ENCODE data around the gene SLX4IP. TPM values are rescaled to one million over a fixed set of nuclear protein-coding genes. Genes with fewer than 3 reads are reported as not detected.
"Not testable (repeated sequence)": the region's sequence is repeated elsewhere in the genome, so short reads cannot be mapped to it uniquely, and the experiment has no call there.

Gene SLX4IP
- total RNA-seq, 3 donors from 2014 or later: 5.7 to 9.7 (median 7.7) TPM

DNA sequence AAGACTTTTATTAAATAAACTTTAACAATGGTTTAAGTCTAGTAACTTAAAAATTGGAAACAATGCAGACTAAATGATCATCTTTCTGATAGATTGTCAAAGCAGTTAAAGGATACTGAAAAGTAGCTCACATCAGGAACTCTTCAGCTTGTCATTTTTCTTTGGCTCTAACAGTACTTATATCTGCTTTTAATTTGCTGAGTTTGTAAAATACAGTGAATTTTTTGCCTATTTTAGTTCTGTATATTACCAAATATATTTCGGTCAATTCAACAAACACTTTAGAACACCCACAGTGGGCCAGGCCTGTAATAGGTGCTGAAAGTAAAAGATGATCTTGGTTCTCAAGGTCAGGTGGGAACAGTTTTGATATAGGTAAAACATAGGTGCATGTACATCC lies 23.4 kb upstream of the SLX4IP start:
- no peaks in the 10 kb centered on the region for H3K4me1 ChIP-seq (ENCODE audit: low read depth)
- intact Hi-C loops (cut with DNase I, micrococcal nuclease): loop anchor here in 1 of 2 donors (10.0 kb wide), 1 partner anchor 437 kb away; no protein-coding TSS in a partner anchor
- no peak for DNase-seq

DNA sequence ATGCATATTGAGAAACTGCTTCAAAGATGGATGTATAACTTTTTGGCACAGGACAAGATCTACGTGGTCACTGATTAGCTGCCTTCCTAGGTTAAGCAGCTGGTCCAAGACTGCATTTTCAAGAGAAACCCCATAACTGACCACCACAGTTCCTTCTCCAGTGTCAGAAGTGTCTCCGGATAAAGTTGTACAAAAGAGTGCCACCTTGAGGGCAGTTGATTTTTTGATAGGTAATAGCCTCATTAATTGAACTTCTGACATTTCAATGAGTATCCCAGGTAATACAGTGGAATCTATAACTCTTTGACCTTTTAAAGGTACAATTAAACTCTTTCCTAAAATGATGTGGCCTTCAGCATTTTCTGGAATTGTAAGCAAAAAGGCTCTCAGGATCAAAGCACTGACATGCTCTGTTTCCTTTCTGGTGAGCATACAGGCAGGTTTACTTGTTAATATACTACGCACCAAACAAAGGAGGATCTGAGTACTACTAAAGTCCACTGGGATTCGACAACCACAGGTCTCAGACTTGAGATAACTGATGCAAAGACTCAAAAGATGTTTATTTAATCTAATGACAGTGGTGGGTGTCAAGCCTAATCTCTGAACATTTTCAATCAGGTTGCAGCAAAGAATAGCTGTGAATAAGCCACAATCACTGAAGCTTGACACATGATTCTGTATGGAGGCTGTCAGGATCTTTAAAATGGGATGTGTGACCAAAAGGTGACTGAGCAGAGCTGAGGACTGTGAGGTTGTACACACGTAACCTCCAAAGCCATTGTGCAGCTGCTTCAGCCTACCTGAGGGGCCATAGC lies 22.3 kb upstream of the SLX4IP start:
- Histone ChIP-seq H3K9me3 (no peaks in the 10 kb centered on the region), H3K4me1 (ENCODE audit: low read depth) (no peaks in the 10 kb centered on the region), H3K4me3 (no peak overlapping the region), H3K36me3 (ENCODE audit: low read depth) (no peaks in the 10 kb centered on the region)
- TF ChIP-seq, protein P1, sequence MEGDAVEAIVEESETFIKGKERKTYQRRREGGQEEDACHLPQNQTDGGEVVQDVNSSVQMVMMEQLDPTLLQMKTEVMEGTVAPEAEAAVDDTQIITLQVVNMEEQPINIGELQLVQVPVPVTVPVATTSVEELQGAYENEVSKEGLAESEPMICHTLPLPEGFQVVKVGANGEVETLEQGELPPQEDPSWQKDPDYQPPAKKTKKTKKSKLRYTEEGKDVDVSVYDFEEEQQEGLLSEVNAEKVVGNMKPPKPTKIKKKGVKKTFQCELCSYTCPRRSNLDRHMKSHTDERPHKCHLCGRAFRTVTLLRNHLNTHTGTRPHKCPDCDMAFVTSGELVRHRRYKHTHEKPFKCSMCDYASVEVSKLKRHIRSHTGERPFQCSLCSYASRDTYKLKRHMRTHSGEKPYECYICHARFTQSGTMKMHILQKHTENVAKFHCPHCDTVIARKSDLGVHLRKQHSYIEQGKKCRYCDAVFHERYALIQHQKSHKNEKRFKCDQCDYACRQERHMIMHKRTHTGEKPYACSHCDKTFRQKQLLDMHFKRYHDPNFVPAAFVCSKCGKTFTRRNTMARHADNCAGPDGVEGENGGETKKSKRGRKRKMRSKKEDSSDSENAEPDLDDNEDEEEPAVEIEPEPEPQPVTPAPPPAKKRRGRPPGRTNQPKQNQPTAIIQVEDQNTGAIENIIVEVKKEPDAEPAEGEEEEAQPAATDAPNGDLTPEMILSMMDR (IDR thresholded peaks at IDR 0.05): no peak
- ATAC-seq (no peak), DNase-seq (no peak)
- intact Hi-C loops (cut with DNase I, micrococcal nuclease): loop anchor here in 1 of 2 donors (10.0 kb wide), 1 partner anchor 438 kb away; no protein-coding TSS in a partner anchor

More for the DNA sequence above, 23.4 kb upstream of the SLX4IP start:
- TF ChIP-seq, protein P1 (IDR thresholded peaks at IDR 0.05): no peak
- H3K4me3 ChIP-seq: no peak overlapping the region
- H3K36me3 ChIP-seq (ENCODE audit: low read depth): no peaks in the 10 kb centered on the region
- ATAC-seq: no peak
- no peaks in the 10 kb centered on the region for H3K9me3 ChIP-seq

GRCh38 chr20:10415013-10415650 lies 20.0 kb upstream of the SLX4IP start:
- ATAC-seq: no peak
- Histone ChIP-seq H3K4me1 (ENCODE audit: low read depth) (no peaks in the 10 kb centered on the region), H3K9me3 (no peaks in the 10 kb centered on the region), H3K4me3 (no peak overlapping the region), H3K36me3 (ENCODE audit: low read depth) (no peaks in the 10 kb centered on the region)
- intact Hi-C loops (cut with DNase I, micrococcal nuclease): loop anchor here in 1 of 2 donors (10.0 kb wide), 1 partner anchor 440 kb away; no protein-coding TSS in a partner anchor
- TF ChIP-seq, protein P1 (IDR thresholded peaks at IDR 0.05): no peak
- DNase-seq: no peak

DNA sequence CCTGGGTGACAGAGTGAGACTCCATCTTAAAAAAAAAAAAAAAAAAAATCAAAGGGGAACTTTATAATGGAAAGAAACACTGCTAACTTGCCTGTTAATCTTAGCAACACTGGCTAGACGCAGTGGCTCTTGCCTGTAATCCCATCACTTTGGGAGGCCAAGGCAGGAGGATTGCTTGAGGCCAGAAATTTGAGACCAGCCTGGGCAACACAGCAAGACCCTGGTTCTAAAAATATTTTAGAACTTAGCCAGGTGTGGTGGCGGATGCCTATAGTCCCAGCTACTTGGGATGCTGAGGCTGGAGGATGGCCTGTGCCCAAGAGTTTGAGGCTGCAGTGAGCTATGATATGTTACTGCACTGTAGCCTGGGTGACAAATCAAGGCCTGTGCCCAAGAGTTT lies 17.9 kb upstream of the SLX4IP start:
- DNase-seq; H3K4me3 ChIP-seq; ATAC-seq; H3K9me3 ChIP-seq; H3K36me3 ChIP-seq (ENCODE audit: low read depth); H3K4me1 ChIP-seq (ENCODE audit: low read depth): not testable (repeated sequence)
- intact Hi-C loops (cut with DNase I, micrococcal nuclease): loop anchor here in 1 of 2 donors (10.0 kb wide), 1 partner anchor 442 kb away; no protein-coding TSS in a partner anchor

- DNase-seq: no peak
- H3K36me3 ChIP-seq (ENCODE audit: low read depth): no peaks in the 10 kb centered on the region
- intact Hi-C loops (cut with DNase I, micrococcal nuclease): loop anchor here (10.0 kb wide), 1 partner anchor 445 kb away; no protein-coding TSS in a partner anchor
- H3K4me1 ChIP-seq (ENCODE audit: low read depth): no peaks in the 10 kb centered on the region
- no peak for ATAC-seq
- H3K4me3 ChIP-seq: no peak overlapping the region
- no peaks in the 10 kb centered on the region for H3K9me3 ChIP-seq
- TF ChIP-seq, protein P1 (IDR thresholded peaks at IDR 0.05): no peak
Observed at GRCh38 chr20:10419550-10420133, 15.5 kb upstream of the SLX4IP start.

Data from mucosa of descending colon (tissue), 3 donors.